CD4-positive, CD25-positive, alpha-beta regulatory T cell (primary cell): Measurements from ENCODE around the gene SRGAP3. TPM values are rescaled to one million over a fixed set of nuclear protein-coding genes. Genes with fewer than 3 reads are reported as not detected.

Source experiments
- polyA plus RNA-seq, 4 donors: library from polyadenylated mRNA; unstranded; fragments of 300-500 nt; fragmentation: Illumina TruSeq; gene quantifications; one replicate each; pipeline ENCODE4 v1.2.3, GENCODE V29; 2021
- total RNA-seq: library from RNA; stranded (reverse); gene quantifications from one replicate; pipeline ENCODE4 v1.2.3, GENCODE V29; 2022

The SRGAP3 gene
- total and polyA plus RNA-seq, 5 donors from 2014 or later: 1.8 to 8.1 (median 2.8) TPM

Other genes with a start within 250 kb of the SRGAP3 start
- gene THUMPD3, start 113.4 kb upstream of the SRGAP3 start, total RNA-seq: 40.2 TPM
- 10 to 100 TPM; 17.9 to 20.5 (median 19.3) TPM for gene THUMPD3, start 113.4 kb upstream of the SRGAP3 start, polyA plus RNA-seq
- 120 TPM for gene SETD5, start 148.0 kb upstream of the SRGAP3 start, total RNA-seq
- 10 to 100 TPM; 17.7 to 32.2 (median 24.4) TPM for gene SETD5, start 148.0 kb upstream of the SRGAP3 start, polyA plus RNA-seq